Lower leg skin (tissue), 4 donors: Measurements from ENCODE around the gene CYP19A1. TPM values are rescaled to one million over a fixed set of nuclear protein-coding genes. Genes with fewer than 3 reads are reported as not detected.

ENCODE experiments used
- DNase-seq, 2 donors: peaks; one replicate each; pipeline ENCODE4 v3.0.0-alpha.2; 2019; ENCODE audit warnings: low spot score in 2 of 2
- H3K4me3 ChIP-seq: fragments of 200-600 bp; sonication (generic); 2 replicates; pipeline ENCODE4 v1.5.1; 2017; ENCODE audit warnings: mild to moderate bottlenecking, low read depth; ENCODE audit not compliant: poor library complexity, severe bottlenecking
- POLR2A ChIP-seq, 2 donors: fragments of 450-650 bp; IDR thresholded peaks; one replicate each; pipeline ENCODE4 v1.6.1; 2016 to 2017; ENCODE audit warnings: antibody characterized with exemption in 2 of 2, mild to moderate bottlenecking in 1 of 2, moderate library complexity in 1 of 2
- WGBS, 2 donors: methylation state at CpG; one replicate each; pipeline ENCODE4 v1.1.5; 2018; 5-methylcytosine and 5-hydroxymethylcytosine counted together
- intact Hi-C: fragments of 100-400 bp; cut with DNase I; formaldehyde crosslinking; loops from one replicate; pipeline ENCODE4 v1.15.0; 2023; ENCODE audit warnings: low total_unique reads
- total RNA-seq, 4 donors: library from RNA; depleted of rRNA; stranded (reverse); fragments of >200 nt; gene quantifications; one replicate each; pipeline ENCODE4 v1.1.0, GENCODE V29; 2016
- TF ChIP-seq, protein P1 (sequence below), 3 donors: fragments of 450-650 bp; IDR thresholded peaks; one replicate each; pipeline ENCODE4 v1.5.1; 2016; ENCODE audit warnings: antibody characterized with exemption in 3 of 3, mild to moderate bottlenecking in 3 of 3, moderate library complexity in 2 of 3

Gene CYP19A1
- total RNA-seq, 4 donors from 2014 or later = 0.51 to 6.2 (median 2.6) TPM

DNA sequence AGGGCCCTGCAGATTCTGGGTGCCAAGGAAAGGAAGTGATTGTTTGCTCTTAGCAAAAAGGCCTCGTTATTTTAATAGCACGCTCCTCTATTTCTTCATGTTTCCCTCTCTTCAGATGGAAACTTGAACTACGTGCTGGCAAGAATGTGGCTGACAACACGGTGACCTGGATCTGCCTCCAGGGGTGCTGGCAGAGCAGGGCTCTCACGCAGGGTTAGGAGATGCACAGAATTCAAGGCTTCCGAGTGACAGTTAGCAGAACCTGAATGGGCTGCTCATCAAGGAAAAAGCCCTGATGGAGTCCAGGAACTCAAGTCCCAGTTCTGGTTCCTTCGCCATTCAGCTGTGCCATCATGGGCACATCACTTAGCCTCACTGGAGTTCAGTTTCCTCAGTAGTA lies 22.7 kb downstream of the CYP19A1 start:
- intact Hi-C loops = no loop called here
- 66 to 71% methylated on average over 7 of the region's 7 CpGs for WGBS, 2 donors
- peak in 1 of 2 donors; percentile 32 for DNase-seq
- TF ChIP-seq POLR2A (IDR thresholded peaks at IDR 0.05) = no peak
- TF ChIP-seq, protein P1, sequence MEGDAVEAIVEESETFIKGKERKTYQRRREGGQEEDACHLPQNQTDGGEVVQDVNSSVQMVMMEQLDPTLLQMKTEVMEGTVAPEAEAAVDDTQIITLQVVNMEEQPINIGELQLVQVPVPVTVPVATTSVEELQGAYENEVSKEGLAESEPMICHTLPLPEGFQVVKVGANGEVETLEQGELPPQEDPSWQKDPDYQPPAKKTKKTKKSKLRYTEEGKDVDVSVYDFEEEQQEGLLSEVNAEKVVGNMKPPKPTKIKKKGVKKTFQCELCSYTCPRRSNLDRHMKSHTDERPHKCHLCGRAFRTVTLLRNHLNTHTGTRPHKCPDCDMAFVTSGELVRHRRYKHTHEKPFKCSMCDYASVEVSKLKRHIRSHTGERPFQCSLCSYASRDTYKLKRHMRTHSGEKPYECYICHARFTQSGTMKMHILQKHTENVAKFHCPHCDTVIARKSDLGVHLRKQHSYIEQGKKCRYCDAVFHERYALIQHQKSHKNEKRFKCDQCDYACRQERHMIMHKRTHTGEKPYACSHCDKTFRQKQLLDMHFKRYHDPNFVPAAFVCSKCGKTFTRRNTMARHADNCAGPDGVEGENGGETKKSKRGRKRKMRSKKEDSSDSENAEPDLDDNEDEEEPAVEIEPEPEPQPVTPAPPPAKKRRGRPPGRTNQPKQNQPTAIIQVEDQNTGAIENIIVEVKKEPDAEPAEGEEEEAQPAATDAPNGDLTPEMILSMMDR (IDR thresholded peaks at IDR 0.05) = no peak
- no peak overlapping the region for H3K4me3 ChIP-seq

DNA sequence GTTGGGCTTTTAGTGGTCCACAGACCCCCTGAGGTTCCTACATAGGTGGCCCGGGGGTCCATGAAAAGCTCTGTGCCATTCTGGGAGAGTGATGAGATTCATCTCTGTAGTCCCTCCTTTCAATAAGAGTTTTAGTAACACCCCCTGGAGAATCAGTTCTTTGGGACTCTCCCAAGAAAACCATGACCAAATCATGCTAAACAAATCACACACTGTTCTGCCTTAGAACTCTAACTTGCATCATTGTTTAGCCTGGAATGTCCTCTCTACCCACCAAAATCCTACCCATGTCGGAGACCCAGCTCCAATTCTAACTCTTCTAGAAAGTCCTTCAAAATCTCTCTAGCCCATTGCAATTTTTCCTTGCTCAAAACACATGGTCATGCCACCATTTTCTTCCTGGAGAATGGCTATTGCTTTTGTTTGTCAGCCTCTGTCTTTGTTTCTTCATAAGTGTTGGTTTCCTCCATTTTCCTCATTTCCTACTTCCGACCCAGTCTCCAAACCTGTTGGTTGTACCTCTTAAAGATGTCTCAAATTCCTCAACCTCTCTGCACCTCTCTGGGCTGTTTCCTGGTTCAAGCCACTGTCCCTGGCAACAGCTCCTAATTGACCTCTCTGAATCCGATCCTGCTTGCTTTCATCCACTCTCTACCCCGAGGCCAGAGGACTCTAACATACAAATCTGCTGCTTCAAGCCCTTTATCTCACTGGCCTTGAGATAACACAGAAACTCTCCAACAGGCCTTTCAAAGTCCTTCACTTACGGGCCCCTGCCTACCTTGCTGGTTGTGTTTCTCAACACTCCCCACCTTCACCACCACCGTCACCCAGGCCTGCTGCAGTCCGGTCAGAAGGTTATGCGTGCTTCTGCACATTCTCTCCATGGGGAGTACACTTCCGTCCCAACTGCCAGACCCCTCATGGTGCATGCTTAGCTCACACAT lies 23.7 kb downstream of the CYP19A1 start:
- H3K4me3 ChIP-seq = no peak overlapping the region
- intact Hi-C loops = no loop called here
- WGBS, 2 donors = 91 to 93% methylated on average over 10 of the region's 10 CpGs
- no peak for DNase-seq
- TF ChIP-seq POLR2A (IDR thresholded peaks at IDR 0.05) = no peak
- TF ChIP-seq, protein P1 (IDR thresholded peaks at IDR 0.05) = no peak

DNA sequence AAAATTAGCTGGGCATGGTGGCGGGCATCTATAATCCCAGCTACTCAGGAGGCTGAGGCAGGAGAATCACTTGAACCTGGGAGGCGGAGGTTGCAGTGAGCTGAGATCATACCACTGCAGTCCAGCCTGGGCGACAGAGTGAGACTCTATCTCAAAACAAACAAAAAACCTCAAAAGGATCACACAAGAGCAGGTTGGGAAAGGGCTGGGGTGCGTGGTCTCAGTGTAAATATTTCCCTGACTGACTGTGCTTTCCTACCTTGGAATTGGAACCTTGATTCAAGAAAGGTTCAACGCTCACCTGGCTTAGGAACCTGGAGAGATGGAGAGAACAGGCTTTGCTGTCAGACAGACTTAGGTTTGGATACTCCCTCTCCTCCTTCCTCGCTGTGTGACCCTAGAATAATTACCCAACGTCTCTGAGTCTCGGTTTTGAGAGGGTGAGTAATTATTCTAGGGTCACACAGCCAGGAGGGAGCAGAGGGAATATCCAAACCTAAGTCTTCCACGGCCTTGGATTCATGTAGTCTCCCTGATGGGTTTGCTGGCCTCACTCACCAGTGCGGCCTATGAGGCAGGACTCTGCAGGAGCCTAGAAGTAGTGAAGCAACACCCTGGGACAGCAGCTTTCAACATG lies 24.6 kb downstream of the CYP19A1 start:
- peak in 1 of 2 donors; percentile 46 for DNase-seq
- TF ChIP-seq, protein P1 (IDR thresholded peaks at IDR 0.05) = no peak
- no peak for TF ChIP-seq POLR2A (IDR thresholded peaks at IDR 0.05)
- no peak overlapping the region for H3K4me3 ChIP-seq
- intact Hi-C loops = no loop called here
- 94 to 96% methylated on average over 10 of the region's 10 CpGs for WGBS, 2 donors

DNA sequence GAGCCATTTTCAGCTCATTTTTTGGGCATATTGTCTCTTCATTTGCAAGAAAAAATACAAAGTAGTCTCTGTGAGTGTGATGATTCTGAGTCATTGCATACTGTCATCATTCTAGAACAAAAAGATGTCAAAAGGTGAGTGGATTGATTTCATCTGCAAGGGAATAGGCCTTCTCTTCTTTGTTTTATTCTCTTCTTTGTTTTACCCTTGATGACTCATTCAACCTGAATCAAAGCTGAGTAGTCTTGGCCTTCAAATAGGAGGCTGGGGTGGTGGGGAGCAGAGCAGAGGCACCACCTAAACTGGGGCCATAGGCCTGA lies 25.4 kb downstream of the CYP19A1 start:
- TF ChIP-seq, protein P1 (IDR thresholded peaks at IDR 0.05) = no peak
- no peak for TF ChIP-seq POLR2A (IDR thresholded peaks at IDR 0.05)
- H3K4me3 ChIP-seq = no peak overlapping the region
- no peak for DNase-seq
- intact Hi-C loops = no loop called here

DNA sequence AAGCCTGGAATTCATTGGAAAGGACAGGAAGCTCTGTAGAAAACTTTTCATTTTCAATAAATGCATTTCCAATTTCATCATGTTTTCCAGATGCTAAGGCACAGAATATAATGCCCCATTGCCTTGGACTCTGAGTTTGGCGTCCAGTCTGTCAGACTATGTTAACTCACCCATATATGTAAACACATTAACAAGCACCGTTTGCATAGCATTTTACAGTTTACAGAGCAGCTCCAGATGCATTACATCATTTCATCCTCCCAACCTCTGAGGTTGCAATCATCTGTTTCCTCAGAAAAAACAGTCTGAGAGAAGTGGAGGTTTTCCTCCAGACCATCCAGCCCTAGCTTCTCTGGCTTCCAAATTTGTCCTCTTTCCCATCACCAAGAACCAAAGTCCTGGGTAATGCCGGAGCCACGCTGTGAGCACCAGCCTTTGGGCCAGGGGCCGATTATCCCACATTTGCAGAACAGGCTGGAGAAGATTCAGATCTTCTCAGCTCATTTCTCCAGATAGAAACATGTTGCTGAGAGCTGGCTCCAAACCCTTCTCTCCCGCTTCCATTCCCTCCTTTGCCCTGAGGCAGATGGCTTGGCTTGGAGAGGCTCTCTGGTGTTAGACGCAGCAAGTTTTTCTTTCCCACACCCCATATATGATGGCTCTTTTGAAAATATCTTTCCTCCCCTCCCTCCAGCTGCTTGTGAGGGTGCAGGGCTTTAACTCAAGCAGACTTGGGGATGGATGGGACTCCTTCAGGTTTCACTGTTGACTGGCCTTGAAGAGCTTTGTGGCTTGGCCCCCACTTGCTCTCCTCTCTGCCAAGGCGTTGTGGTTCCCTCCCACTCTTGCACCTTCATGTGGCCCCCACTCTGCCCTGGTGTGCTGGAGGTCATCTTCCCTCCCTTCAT lies 26.0 kb downstream of the CYP19A1 start:
- TF ChIP-seq, protein P1 (IDR thresholded peaks at IDR 0.05) = no peak
- TF ChIP-seq POLR2A (IDR thresholded peaks at IDR 0.05) = no peak
- H3K4me3 ChIP-seq = no peak overlapping the region
- WGBS, 2 donors = 47 to 53% methylated on average over 8 of the region's 8 CpGs
- peak in 1 of 2 donors; percentile 49 for DNase-seq
- intact Hi-C loops = no loop called here
